Measurements from ENCODE around the gene ZBED2. TPM values are rescaled to one million over a fixed set of nuclear protein-coding genes. Genes with fewer than 3 reads are reported as not detected.
"Not testable (repeated sequence)": the region's sequence is repeated elsewhere in the genome, so short reads cannot be mapped to it uniquely, and the experiment has no call there.

Gene ZBED2
- total RNA-seq, 1 donor from 2014 or later = not detected

- ATAC-seq (ENCODE audit: poor library complexity) (no peak), DNase-seq (no peak)
- intact Hi-C loops (cut with DNase I) = no loop called here
Measured at GRCh38 chr3:111582120-111582474, 13.0 kb downstream of the ZBED2 start.

- DNase-seq (no peak), ATAC-seq (ENCODE audit: poor library complexity) (no peak)
- intact Hi-C loops (cut with DNase I) = no loop called here
Measured at GRCh38 chr3:111581403-111582119, 13.6 kb downstream of the ZBED2 start.

GRCh38 chr3:111579495-111579894 is 15.7 kb downstream of the ZBED2 start:
- intact Hi-C loops (cut with DNase I) = no loop called here
- ATAC-seq (ENCODE audit: poor library complexity) = no peak
- DNase-seq = no peak

GRCh38 chr3:111578867-111579266 is 16.3 kb downstream of the ZBED2 start:
- intact Hi-C loops (cut with DNase I) = no loop called here
- DNase-seq (no peak), ATAC-seq (ENCODE audit: poor library complexity) (no peak)

- peak; percentile 69 for ATAC-seq (ENCODE audit: poor library complexity)
- intact Hi-C loops (cut with DNase I) = no loop called here
- no peak for DNase-seq
Measured at GRCh38 chr3:111577798-111578685, 17.1 kb downstream of the ZBED2 start.

- no peak for ATAC-seq (ENCODE audit: poor library complexity)
- DNase-seq = no peak
- intact Hi-C loops (cut with DNase I) = no loop called here
Measured at GRCh38 chr3:111577113-111577512, 18.0 kb downstream of the ZBED2 start.

- intact Hi-C loops (cut with DNase I) = no loop called here
- DNase-seq (no peak), ATAC-seq (ENCODE audit: poor library complexity) (no peak)
Measured at GRCh38 chr3:111571907-111572460, 23.2 kb downstream of the ZBED2 start.

- DNase-seq (no peak), ATAC-seq (ENCODE audit: poor library complexity) (no peak)
- intact Hi-C loops (cut with DNase I) = no loop called here
Measured at GRCh38 chr3:111571282-111571681, 23.9 kb downstream of the ZBED2 start.

- DNase-seq (no peak), ATAC-seq (ENCODE audit: poor library complexity) (no peak)
- intact Hi-C loops (cut with DNase I) = no loop called here
Measured at GRCh38 chr3:111570404-111571030, 24.6 kb downstream of the ZBED2 start.

GRCh38 chr3:111568911-111569310 is 26.2 kb downstream of the ZBED2 start:
- ATAC-seq (ENCODE audit: poor library complexity) (no peak), DNase-seq (no peak)
- intact Hi-C loops (cut with DNase I) = no loop called here

- no peak for ATAC-seq (ENCODE audit: poor library complexity)
- intact Hi-C loops (cut with DNase I) = no loop called here
- no peak for DNase-seq
Measured at GRCh38 chr3:111568355-111568754, 26.8 kb downstream of the ZBED2 start.

GRCh38 chr3:111566844-111567243 is 28.3 kb downstream of the ZBED2 start:
- intact Hi-C loops (cut with DNase I) = no loop called here
- ATAC-seq (ENCODE audit: poor library complexity) (no peak), DNase-seq (no peak)

- intact Hi-C loops (cut with DNase I); ATAC-seq (ENCODE audit: poor library complexity); DNase-seq: not testable (repeated sequence)
Measured at GRCh38 chr3:111561902-111562301, 33.2 kb downstream of the ZBED2 start.

- intact Hi-C loops (cut with DNase I) = no loop called here
- DNase-seq (no peak), ATAC-seq (ENCODE audit: poor library complexity) (no peak)
Measured at GRCh38 chr3:111548756-111549155, 46.4 kb downstream of the ZBED2 start.

- no peak for ATAC-seq (ENCODE audit: poor library complexity)
- intact Hi-C loops (cut with DNase I) = no loop called here
- no peak for DNase-seq
Measured at GRCh38 chr3:111548092-111548491, 47.1 kb downstream of the ZBED2 start.

- DNase-seq (no peak), ATAC-seq (ENCODE audit: poor library complexity) (no peak)
- intact Hi-C loops (cut with DNase I) = no loop called here
Measured at GRCh38 chr3:111547631-111548030, 47.5 kb downstream of the ZBED2 start.

- no peak for DNase-seq
- no peak for ATAC-seq (ENCODE audit: poor library complexity)
- intact Hi-C loops (cut with DNase I) = no loop called here
Measured at GRCh38 chr3:111545349-111545748, 49.8 kb downstream of the ZBED2 start.
